GM12878 (cell line): ENCODE results near the gene KIF20A. TPM values are rescaled to one million over a fixed set of nuclear protein-coding genes. Genes with fewer than 3 reads are reported as not detected.

Experiments
- BACH1 ChIP-seq: fragments of 450-650 bp; IDR thresholded peaks from 2 replicates; pipeline ENCODE4 v1.6.1; 2017; ENCODE audit warnings: mild to moderate bottlenecking, borderline replicate concordance
- BRCA1 ChIP-seq: IDR thresholded peaks from 2 replicates; pipeline ENCODE4 v1.6.1; 2011; ENCODE audit warnings: low read depth, low read length, improper control_type of control experiment
- CBX3 ChIP-seq: fragments of 200-600 bp; sonication (generic); IDR thresholded peaks from 2 replicates; pipeline ENCODE4 v1.6.1; 2016; ENCODE audit warnings: low read depth, borderline replicate concordance
- CBX5 ChIP-seq: sonication (generic); IDR thresholded peaks from 2 replicates; pipeline ENCODE4 v1.6.1; 2016; ENCODE audit warnings: low read depth, moderate library complexity, mild to moderate bottlenecking, inconsistent platforms
- CHD1 ChIP-seq: IDR thresholded peaks from 2 replicates; pipeline ENCODE4 v1.6.1; 2012; ENCODE audit warnings: low read depth, low read length, improper control_type of control experiment
- CHD4 ChIP-seq: fragments of 200-600 bp; sonication (generic); IDR thresholded peaks from 2 replicates; pipeline ENCODE4 v1.6.1; 2016; ENCODE audit warnings: mild to moderate bottlenecking
- CREB1 ChIP-seq: IDR thresholded peaks from 2 replicates; pipeline ENCODE4 v1.6.1; 2012; ENCODE audit warnings: low read depth, mild to moderate bottlenecking, inconsistent platforms
- DPF2 ChIP-seq: fragments of 450-650 bp; IDR thresholded peaks from 2 replicates; pipeline ENCODE4 v1.6.1; 2017; ENCODE audit warnings: mild to moderate bottlenecking
- EGR1 ChIP-seq, 2 experiments: IDR thresholded peaks; 1 replicate in 1 of 2; 2 replicates in 1 of 2; pipeline ENCODE4 v1.6.1; 2011 to 2012; ENCODE audit warnings: low read depth in 2 of 2, low read length in 2 of 2, borderline replicate concordance in 1 of 2, mild to moderate bottlenecking in 1 of 2, moderate library complexity in 1 of 2
- ETV6 ChIP-seq, 2 experiments: fragments of 450-650 bp in 1 of 2; IDR thresholded peaks in 1 of 2; conservative IDR thresholded peaks in 1 of 2; 2 replicates each; pipeline ENCODE4 v1.6.1; 2014; ENCODE audit warnings: antibody characterized with exemption in 1 of 2, borderline replicate concordance in 1 of 2, low read depth in 1 of 2, mild to moderate bottlenecking in 1 of 2, moderate library complexity in 1 of 2
- EZH2 ChIP-seq: IDR thresholded peaks from 2 replicates; pipeline ENCODE4 v1.6.1; 2012; ENCODE audit warnings: low read depth, mild to moderate bottlenecking, control low read depth, inconsistent platforms, low read length, borderline replicate concordance; ENCODE audit not compliant: control insufficient read depth
- HDAC2 ChIP-seq: fragments of 200-600 bp; sonication (generic); IDR thresholded peaks from 2 replicates; pipeline ENCODE4 v1.6.1; 2017
- MYC ChIP-seq: IDR thresholded peaks from 2 replicates; pipeline ENCODE4 v1.6.1; 2011; ENCODE audit warnings: mild to moderate bottlenecking, low read length, moderate library complexity, inconsistent platforms; ENCODE audit not compliant: insufficient read depth, insufficient replicate concordance, insufficient read length, severe bottlenecking
- PAX8 ChIP-seq: fragments of 450-650 bp; IDR thresholded peaks from 2 replicates; pipeline ENCODE4 v1.6.1; 2017; ENCODE audit warnings: mild to moderate bottlenecking, moderate library complexity
- RCOR1 ChIP-seq: conservative IDR thresholded peaks from 2 replicates; pipeline ENCODE4 v1.6.1; 2012; ENCODE audit warnings: low read depth, low read length, improper control_type of control experiment
- RELA ChIP-seq: fragments of 450-650 bp; IDR thresholded peaks from 2 replicates; pipeline ENCODE4 v1.8.0; 2014; ENCODE audit warnings: borderline replicate concordance; ENCODE audit not compliant: partially characterized antibody
- SIN3A ChIP-seq: IDR thresholded peaks from 2 replicates; pipeline ENCODE4 v1.6.1; 2012; ENCODE audit warnings: low read depth, low read length, improper control_type of control experiment
- TAF1 ChIP-seq: IDR thresholded peaks from 2 replicates; pipeline ENCODE4 v1.6.1; 2011; ENCODE audit warnings: mild to moderate bottlenecking, low read depth, low read length, borderline replicate concordance
- YY1 ChIP-seq: IDR thresholded peaks from 2 replicates; pipeline ENCODE4 v1.6.1; 2011; ENCODE audit warnings: low read depth, mild to moderate bottlenecking, low read length
- ZNF217 ChIP-seq: fragments of 450-650 bp; IDR thresholded peaks from 2 replicates; pipeline ENCODE4 v1.6.1; 2017; ENCODE audit warnings: antibody characterized with exemption, mild to moderate bottlenecking
- polyA plus RNA-seq, 11 experiments: library from polyadenylated mRNA; depleted of rRNA in 4 of 11; unstranded in 6 of 11; stranded (reverse) in 5 of 11; fragments of >200 nt; fragmentation: Nextera tagmentation in 4 of 11; fragmentation: Illumina TruSeq in 1 of 11; extraction: Ambion mirVana in 4 of 11; extraction: Trizol in 1 of 11; gene quantifications; 1 replicate in 1 of 11; 2 replicates in 10 of 11; pipeline versions ENCODE4 v1.2.1 to v1.2.3, GENCODE V29; 2011 to 2016; ENCODE audit warnings: inconsistent platforms in 2 of 11, missing spikeins in 2 of 11, low read depth in 1 of 11
- total RNA-seq, 4 experiments: library from RNA; depleted of rRNA in 3 of 4; stranded (reverse); fragments of >200 nt in 3 of 4; fragmentation: Illumina TruSeq in 1 of 4; extraction: Trizol in 1 of 4; gene quantifications; 2 replicates each; pipeline versions ENCODE4 v1.2.1 to v1.2.3, GENCODE V29; 2013 to 2021
- TF ChIP-seq, protein P1 (sequence below): IDR thresholded peaks from 2 replicates; pipeline ENCODE4 v1.6.1; 2012; ENCODE audit warnings: low read length, inconsistent platforms
- TF ChIP-seq, protein P2 (sequence below), 3 experiments: IDR thresholded peaks in 2 of 3; conservative IDR thresholded peaks in 1 of 3; 2 replicates each; pipeline ENCODE4 v1.5.1; 2011; ENCODE audit warnings: low read depth in 3 of 3, low read length in 3 of 3, mild to moderate bottlenecking in 3 of 3, control low read depth in 2 of 3, moderate library complexity in 2 of 3, inconsistent platforms in 1 of 3, mixed read lengths in 1 of 3; ENCODE audit not compliant: control insufficient read depth in 2 of 3, insufficient read depth in 1 of 3; ENCODE audit errors: extremely low read depth in 1 of 3
- TF ChIP-seq, protein P3 (sequence below): IDR thresholded peaks from 2 replicates; pipeline ENCODE4 v1.6.1; 2012; ENCODE audit warnings: low read depth, low read length, improper control_type of control experiment
- TF ChIP-seq, protein P4 (sequence below): fragments of 450-650 bp; formaldehyde crosslinking; IDR thresholded peaks from 2 replicates; pipeline ENCODE4 v1.5.0; 2022; ENCODE audit warnings: mild to moderate bottlenecking, missing genetic modification characterization

Gene KIF20A
- total and polyA plus RNA-seq, 10 of the 15 experiments (the other 5 are each of a cell fraction or from before 2014, with no cell fraction given) = 20.7 to 61.9 (median 45.3) TPM

DNA sequence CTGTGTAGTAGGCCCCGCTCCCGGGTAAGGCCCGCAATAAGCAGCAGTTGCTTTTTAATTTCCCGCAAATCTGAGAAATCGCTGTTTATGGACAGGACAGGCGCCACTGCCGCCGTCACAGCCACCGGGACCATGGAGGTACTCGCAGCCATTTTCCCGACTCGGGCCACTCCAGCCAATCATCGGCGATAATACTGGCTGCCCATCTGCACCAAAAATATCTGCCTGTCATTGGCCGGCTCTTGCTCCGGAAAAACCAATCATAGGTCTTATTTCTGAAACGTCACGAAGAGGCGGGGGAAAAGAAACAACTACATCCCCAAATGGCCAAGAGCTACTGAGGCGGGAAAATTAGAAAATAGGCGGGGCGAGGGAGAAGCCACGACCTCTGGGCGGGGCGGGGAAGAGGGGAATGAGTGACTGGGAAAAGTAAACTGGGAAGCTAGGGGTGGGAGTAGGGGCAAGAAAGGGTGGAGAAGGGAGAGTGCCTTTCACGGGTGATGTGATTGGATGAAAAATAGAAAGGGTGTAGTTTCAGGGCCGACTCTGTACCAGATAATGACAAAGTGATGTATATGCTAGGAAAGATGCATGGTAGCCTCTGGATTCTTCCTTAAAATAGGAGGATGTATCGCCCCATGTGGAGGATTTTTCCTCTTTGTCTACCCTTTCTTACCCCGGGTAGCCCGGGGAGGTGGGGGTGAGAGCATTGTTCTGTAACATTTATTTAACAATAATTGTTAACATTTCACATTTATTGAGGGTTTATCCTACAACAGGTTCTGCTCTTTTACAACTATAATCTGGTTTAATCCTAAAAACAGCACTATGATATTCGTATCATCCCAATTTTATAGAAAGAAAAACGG is 34.5 kb downstream of the KIF20A start, which contains the start of gene CDC23 (continued):
- TF ChIP-seq PAX8 (no peak), BRCA1 (no peak), ETV6 (conservative IDR thresholded peaks at IDR 0.05 in 1 of 2, IDR thresholded peaks at IDR 0.05 in 1 of 2; ENCODE audit: borderline replicate concordance in 1 of 2, low read depth in 1 of 2) (no peak), ZNF217 (no peak), RCOR1 (no peak), RELA (no peak), MYC (no peak), CHD4 (no peak), YY1 (peak; percentile 98), EZH2 (no peak), HDAC2 (no peak), TAF1 (peak; percentile 93), SIN3A (peak; percentile 99), EGR1 (IDR thresholded peaks at IDR 0.05; ENCODE audit: borderline replicate concordance in 1 of 2, low read depth in 2 of 2, low read length in 2 of 2) (no peak), CHD1 (no peak), BACH1 (no peak), CREB1 (peak; percentile 94), CBX3 (no peak), CBX5 (no peak), DPF2 (no peak)
- TF ChIP-seq, protein P1, sequence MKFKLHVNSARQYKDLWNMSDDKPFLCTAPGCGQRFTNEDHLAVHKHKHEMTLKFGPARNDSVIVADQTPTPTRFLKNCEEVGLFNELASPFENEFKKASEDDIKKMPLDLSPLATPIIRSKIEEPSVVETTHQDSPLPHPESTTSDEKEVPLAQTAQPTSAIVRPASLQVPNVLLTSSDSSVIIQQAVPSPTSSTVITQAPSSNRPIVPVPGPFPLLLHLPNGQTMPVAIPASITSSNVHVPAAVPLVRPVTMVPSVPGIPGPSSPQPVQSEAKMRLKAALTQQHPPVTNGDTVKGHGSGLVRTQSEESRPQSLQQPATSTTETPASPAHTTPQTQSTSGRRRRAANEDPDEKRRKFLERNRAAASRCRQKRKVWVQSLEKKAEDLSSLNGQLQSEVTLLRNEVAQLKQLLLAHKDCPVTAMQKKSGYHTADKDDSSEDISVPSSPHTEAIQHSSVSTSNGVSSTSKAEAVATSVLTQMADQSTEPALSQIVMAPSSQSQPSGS = no peak
- TF ChIP-seq, protein P2, sequence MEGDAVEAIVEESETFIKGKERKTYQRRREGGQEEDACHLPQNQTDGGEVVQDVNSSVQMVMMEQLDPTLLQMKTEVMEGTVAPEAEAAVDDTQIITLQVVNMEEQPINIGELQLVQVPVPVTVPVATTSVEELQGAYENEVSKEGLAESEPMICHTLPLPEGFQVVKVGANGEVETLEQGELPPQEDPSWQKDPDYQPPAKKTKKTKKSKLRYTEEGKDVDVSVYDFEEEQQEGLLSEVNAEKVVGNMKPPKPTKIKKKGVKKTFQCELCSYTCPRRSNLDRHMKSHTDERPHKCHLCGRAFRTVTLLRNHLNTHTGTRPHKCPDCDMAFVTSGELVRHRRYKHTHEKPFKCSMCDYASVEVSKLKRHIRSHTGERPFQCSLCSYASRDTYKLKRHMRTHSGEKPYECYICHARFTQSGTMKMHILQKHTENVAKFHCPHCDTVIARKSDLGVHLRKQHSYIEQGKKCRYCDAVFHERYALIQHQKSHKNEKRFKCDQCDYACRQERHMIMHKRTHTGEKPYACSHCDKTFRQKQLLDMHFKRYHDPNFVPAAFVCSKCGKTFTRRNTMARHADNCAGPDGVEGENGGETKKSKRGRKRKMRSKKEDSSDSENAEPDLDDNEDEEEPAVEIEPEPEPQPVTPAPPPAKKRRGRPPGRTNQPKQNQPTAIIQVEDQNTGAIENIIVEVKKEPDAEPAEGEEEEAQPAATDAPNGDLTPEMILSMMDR (IDR thresholded peaks at IDR 0.05 in 2 of 3, conservative IDR thresholded peaks at IDR 0.05 in 1 of 3; ENCODE audit: control insufficient read depth in 2 of 3, extremely low read depth in 1 of 3, insufficient read depth in 1 of 3, low read depth in 3 of 3, low read length in 3 of 3) = no peak
- TF ChIP-seq, protein P3, sequence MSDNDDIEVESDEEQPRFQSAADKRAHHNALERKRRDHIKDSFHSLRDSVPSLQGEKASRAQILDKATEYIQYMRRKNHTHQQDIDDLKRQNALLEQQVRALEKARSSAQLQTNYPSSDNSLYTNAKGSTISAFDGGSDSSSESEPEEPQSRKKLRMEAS = peak; percentile 66; the same call in 1 of the 2 replicates
- TF ChIP-seq, protein P4, sequence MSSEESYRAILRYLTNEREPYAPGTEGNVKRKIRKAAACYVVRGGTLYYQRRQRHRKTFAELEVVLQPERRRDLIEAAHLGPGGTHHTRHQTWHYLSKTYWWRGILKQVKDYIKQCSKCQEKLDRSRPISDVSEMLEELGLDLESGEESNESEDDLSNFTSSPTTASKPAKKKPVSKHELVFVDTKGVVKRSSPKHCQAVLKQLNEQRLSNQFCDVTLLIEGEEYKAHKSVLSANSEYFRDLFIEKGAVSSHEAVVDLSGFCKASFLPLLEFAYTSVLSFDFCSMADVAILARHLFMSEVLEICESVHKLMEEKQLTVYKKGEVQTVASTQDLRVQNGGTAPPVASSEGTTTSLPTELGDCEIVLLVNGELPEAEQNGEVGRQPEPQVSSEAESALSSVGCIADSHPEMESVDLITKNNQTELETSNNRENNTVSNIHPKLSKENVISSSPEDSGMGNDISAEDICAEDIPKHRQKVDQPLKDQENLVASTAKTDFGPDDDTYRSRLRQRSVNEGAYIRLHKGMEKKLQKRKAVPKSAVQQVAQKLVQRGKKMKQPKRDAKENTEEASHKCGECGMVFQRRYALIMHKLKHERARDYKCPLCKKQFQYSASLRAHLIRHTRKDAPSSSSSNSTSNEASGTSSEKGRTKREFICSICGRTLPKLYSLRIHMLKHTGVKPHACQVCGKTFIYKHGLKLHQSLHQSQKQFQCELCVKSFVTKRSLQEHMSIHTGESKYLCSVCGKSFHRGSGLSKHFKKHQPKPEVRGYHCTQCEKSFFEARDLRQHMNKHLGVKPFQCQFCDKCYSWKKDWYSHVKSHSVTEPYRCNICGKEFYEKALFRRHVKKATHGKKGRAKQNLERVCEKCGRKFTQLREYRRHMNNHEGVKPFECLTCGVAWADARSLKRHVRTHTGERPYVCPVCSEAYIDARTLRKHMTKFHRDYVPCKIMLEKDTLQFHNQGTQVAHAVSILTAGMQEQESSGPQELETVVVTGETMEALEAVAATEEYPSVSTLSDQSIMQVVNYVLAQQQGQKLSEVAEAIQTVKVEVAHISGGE (CRISPR knock-in tag) = no peak
